ENCODE data around the gene DPM2.

GRCh38 chr9:127973169-127974000 lies 35.7 kb upstream of the DPM2 start:
- TF ChIP-seq CTCF (IDR thresholded peaks at IDR 0.05; ENCODE audit: borderline replicate concordance, extremely low read depth, low read length, poor library complexity, severe bottlenecking) (no peak), EZH2 (IDR thresholded peaks at IDR 0.05; ENCODE audit: borderline replicate concordance, low read depth, low read length, severe bottlenecking) (no peak)

Measured in DND-41 (cell line).